Colon (tissue), 2 donors: ENCODE results near the gene ACBD6.

Experiments
- FAIRE-seq: peaks from 2 replicates; lab custom pipeline; 2012; peaks lifted over from hg19 to GRCh38; lab: Jason Lieb, UNC
- donor health status: control.
- donor health status: control.

The ACBD6 gene

GRCh38 chr1:180269645-180270529, 232.5 kb downstream of the ACBD6 start:
- FAIRE-seq = no peak

- no peak for FAIRE-seq
Measured at GRCh38 chr1:180268556-180269075, 233.8 kb downstream of the ACBD6 start.

GRCh38 chr1:180267761-180268555, 234.4 kb downstream of the ACBD6 start:
- no peak for FAIRE-seq

- FAIRE-seq = no peak
Measured at GRCh38 chr1:180267211-180267561, 235.2 kb downstream of the ACBD6 start.

- no peak for FAIRE-seq
Measured at GRCh38 chr1:180266275-180267210, 235.8 kb downstream of the ACBD6 start.

- no peak for FAIRE-seq
Measured at GRCh38 chr1:180265871-180266270, 236.5 kb downstream of the ACBD6 start.

- no peak for FAIRE-seq
Measured at GRCh38 chr1:180265201-180265600, 237.2 kb downstream of the ACBD6 start.

- FAIRE-seq = no peak
Measured at GRCh38 chr1:180264595-180264994, 237.8 kb downstream of the ACBD6 start.

- no peak for FAIRE-seq
Measured at GRCh38 chr1:180262628-180263488, 239.5 kb downstream of the ACBD6 start.

GRCh38 chr1:180261524-180262155, 240.7 kb downstream of the ACBD6 start:
- FAIRE-seq = no peak

GRCh38 chr1:180261030-180261429, 241.3 kb downstream of the ACBD6 start:
- FAIRE-seq = no peak

GRCh38 chr1:180260541-180260940, 241.8 kb downstream of the ACBD6 start:
- FAIRE-seq = no peak

- no peak for FAIRE-seq
Measured at GRCh38 chr1:180259431-180260338, 242.7 kb downstream of the ACBD6 start.

GRCh38 chr1:180258935-180259334, 243.4 kb downstream of the ACBD6 start:
- FAIRE-seq = no peak

- no peak for FAIRE-seq
Measured at GRCh38 chr1:180258290-180258689, 244.1 kb downstream of the ACBD6 start.

GRCh38 chr1:180257486-180257885, 244.9 kb downstream of the ACBD6 start:
- no peak for FAIRE-seq

- FAIRE-seq = no peak
Measured at GRCh38 chr1:180257028-180257386, 245.4 kb downstream of the ACBD6 start.

GRCh38 chr1:180256341-180257027, 245.9 kb downstream of the ACBD6 start:
- FAIRE-seq = no peak
